SU-DHL-6 (cell line): ENCODE results near the gene MXRA5.

Experiments
- H2AFZ ChIP-seq: fragments of 200-600 bp; sonication (generic); 2 replicates; pipeline ENCODE4 v1.6.1; 2014; ENCODE audit warnings: low read depth, mild to moderate bottlenecking, moderate library complexity, mixed read lengths, antibody characterized with exemption, low read length; ENCODE audit not compliant: severe bottlenecking
- H3F3A ChIP-seq: fragments of 200-600 bp; shearing (Covaris generic); 2 replicates; pipeline ENCODE4 v1.6.0; 2016; ENCODE audit warnings: antibody characterized with exemption, mild to moderate bottlenecking; ENCODE audit not compliant: insufficient read depth
- H3K27ac ChIP-seq: fragments of 200-600 bp; sonication (generic); 2 replicates; pipeline ENCODE4 v1.5.1; 2016; ENCODE audit warnings: low read depth, mild to moderate bottlenecking, low read length, moderate library complexity, mixed read lengths
- H3K27me3 ChIP-seq: fragments of 200-600 bp; sonication (generic), shearing (Covaris generic); 2 replicates; pipeline ENCODE4 v1.6.0; 2014; ENCODE audit warnings: mild to moderate bottlenecking, low read length
- H3K36me3 ChIP-seq: fragments of 200-600 bp; sonication (generic); 2 replicates; pipeline ENCODE4 v1.6.1; 2014; ENCODE audit warnings: mild to moderate bottlenecking, low read length, mixed read lengths
- H3K4me2 ChIP-seq: fragments of 300-600, 200-600 bp; shearing (Covaris generic), sonication (generic); 2 replicates; pipeline ENCODE4 v1.6.0; 2014; ENCODE audit warnings: low read length, low read depth, mild to moderate bottlenecking; ENCODE audit not compliant: poor library complexity, severe bottlenecking
- H3K4me3 ChIP-seq: fragments of 200-600 bp; sonication (generic); 2 replicates; pipeline ENCODE4 v1.5.1; 2014; ENCODE audit warnings: antibody characterized with exemption, low read length, mild to moderate bottlenecking, mixed read lengths; ENCODE audit not compliant: insufficient read depth, poor library complexity, severe bottlenecking
- H3K79me2 ChIP-seq: fragments of 200-600 bp; sonication (generic); 2 replicates; pipeline ENCODE4 v1.6.1; 2014; ENCODE audit warnings: mild to moderate bottlenecking, low read length, moderate library complexity; ENCODE audit not compliant: insufficient read depth
- H3K9ac ChIP-seq: fragments of 200-600 bp; sonication (generic); 2 replicates; pipeline ENCODE4 v1.7.0; 2014; ENCODE audit warnings: mild to moderate bottlenecking, low read length
- H3K9me2 ChIP-seq: fragments of 200-600 bp; sonication (generic); replicated peaks from 2 replicates; pipeline ENCODE4 v1.6.1; 2014; ENCODE audit warnings: low read length; ENCODE audit not compliant: insufficient read depth
- H3K9me3 ChIP-seq: fragments of 200-600 bp; sonication (generic); 2 replicates; pipeline ENCODE4 v1.6.1; 2014; ENCODE audit warnings: low read length, mixed read lengths; ENCODE audit not compliant: insufficient read depth
- H4K20me1 ChIP-seq: fragments of 200-600 bp; sonication (generic); 2 replicates; pipeline ENCODE4 v1.6.1; 2014; ENCODE audit warnings: low read depth, mild to moderate bottlenecking, antibody characterized with exemption, low read length, moderate library complexity, mixed read lengths
- EZH2phosphoT487 ChIP-seq: fragments of 200-600 bp; sonication (generic), shearing (Covaris generic); conservative IDR thresholded peaks from 2 replicates; pipeline ENCODE4 v1.6.1; 2018; ENCODE audit warnings: mild to moderate bottlenecking, antibody characterized with exemption, low read length, moderate library complexity, mixed read lengths
- TF ChIP-seq, protein P1 (sequence below): fragments of 200-600 bp; sonication (generic); IDR thresholded peaks from one replicate; pipeline ENCODE4 v1.5.1; 2017; ENCODE audit warnings: antibody characterized with exemption, mild to moderate bottlenecking, low read length, moderate library complexity; ENCODE audit not compliant: insufficient read depth, poor library complexity, severe bottlenecking

The MXRA5 gene, protein sequence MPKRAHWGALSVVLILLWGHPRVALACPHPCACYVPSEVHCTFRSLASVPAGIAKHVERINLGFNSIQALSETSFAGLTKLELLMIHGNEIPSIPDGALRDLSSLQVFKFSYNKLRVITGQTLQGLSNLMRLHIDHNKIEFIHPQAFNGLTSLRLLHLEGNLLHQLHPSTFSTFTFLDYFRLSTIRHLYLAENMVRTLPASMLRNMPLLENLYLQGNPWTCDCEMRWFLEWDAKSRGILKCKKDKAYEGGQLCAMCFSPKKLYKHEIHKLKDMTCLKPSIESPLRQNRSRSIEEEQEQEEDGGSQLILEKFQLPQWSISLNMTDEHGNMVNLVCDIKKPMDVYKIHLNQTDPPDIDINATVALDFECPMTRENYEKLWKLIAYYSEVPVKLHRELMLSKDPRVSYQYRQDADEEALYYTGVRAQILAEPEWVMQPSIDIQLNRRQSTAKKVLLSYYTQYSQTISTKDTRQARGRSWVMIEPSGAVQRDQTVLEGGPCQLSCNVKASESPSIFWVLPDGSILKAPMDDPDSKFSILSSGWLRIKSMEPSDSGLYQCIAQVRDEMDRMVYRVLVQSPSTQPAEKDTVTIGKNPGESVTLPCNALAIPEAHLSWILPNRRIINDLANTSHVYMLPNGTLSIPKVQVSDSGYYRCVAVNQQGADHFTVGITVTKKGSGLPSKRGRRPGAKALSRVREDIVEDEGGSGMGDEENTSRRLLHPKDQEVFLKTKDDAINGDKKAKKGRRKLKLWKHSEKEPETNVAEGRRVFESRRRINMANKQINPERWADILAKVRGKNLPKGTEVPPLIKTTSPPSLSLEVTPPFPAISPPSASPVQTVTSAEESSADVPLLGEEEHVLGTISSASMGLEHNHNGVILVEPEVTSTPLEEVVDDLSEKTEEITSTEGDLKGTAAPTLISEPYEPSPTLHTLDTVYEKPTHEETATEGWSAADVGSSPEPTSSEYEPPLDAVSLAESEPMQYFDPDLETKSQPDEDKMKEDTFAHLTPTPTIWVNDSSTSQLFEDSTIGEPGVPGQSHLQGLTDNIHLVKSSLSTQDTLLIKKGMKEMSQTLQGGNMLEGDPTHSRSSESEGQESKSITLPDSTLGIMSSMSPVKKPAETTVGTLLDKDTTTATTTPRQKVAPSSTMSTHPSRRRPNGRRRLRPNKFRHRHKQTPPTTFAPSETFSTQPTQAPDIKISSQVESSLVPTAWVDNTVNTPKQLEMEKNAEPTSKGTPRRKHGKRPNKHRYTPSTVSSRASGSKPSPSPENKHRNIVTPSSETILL (N-terminal part only)

DNA sequence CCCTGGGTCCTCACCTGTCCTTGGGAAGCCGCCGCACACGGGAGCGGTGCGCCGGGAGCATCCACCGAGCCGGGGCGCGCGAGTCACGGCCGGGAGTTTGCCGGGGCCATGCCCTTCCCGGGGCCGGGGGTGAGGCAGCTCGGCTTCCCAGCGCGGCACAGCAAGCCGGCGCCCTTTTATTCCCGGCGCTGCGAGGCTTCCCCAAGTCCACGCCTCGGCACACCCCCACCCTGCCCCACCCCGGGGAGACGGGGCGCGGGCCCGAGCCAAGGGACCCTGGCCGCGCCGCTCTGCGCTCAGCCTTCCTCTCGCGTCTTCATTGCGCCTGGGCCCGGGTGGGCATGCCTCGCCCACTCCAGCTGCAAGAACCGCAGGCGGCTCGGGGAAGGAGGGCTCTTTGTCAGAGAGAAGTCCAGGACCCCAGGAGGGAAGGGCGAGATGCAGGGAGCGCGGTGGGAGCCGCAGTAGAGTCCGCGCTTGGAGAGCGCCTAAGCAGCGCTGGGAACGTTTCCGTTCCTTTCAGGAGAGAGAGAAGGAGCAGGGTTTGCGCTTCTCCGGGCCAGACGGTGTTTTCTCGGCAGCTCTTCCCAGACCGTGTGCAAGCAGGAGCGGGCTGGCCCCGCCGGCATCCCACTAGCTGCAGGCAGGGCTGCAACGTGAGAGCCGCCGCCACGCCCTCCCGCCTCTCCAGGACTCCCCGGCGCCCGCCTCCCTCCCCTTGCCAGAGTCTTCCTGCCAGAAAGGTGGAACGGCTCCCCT, at the start of gene MXRA5:
Gene MXRA5 (minus strand): TSS at position 152 of the 759 bp plus-strand sequence. CDS start 2,819 bp downstream, outside the sequence.
- Histone ChIP-seq H3K4me2 (no peak within 1 kb of the TSS), H3K9me2 (no peaks in the 10 kb centered on the region), H2AFZ (no peak within 1 kb of the TSS), H3K9ac (no peak within 1 kb of the TSS), H3F3A (no peaks in the 10 kb centered on the region), H4K20me1 (no peaks in the 10 kb centered on the region), H3K4me3 (no peak within 1 kb of the TSS), H3K36me3 (no peaks in the 10 kb centered on the region), H3K79me2 (no peaks in the 10 kb centered on the region), H3K27ac (no peak within 1 kb of the TSS), H3K27me3 (no peaks in the 10 kb centered on the region), H3K9me3 (no peaks in the 10 kb centered on the region)
- TF ChIP-seq, protein P1, sequence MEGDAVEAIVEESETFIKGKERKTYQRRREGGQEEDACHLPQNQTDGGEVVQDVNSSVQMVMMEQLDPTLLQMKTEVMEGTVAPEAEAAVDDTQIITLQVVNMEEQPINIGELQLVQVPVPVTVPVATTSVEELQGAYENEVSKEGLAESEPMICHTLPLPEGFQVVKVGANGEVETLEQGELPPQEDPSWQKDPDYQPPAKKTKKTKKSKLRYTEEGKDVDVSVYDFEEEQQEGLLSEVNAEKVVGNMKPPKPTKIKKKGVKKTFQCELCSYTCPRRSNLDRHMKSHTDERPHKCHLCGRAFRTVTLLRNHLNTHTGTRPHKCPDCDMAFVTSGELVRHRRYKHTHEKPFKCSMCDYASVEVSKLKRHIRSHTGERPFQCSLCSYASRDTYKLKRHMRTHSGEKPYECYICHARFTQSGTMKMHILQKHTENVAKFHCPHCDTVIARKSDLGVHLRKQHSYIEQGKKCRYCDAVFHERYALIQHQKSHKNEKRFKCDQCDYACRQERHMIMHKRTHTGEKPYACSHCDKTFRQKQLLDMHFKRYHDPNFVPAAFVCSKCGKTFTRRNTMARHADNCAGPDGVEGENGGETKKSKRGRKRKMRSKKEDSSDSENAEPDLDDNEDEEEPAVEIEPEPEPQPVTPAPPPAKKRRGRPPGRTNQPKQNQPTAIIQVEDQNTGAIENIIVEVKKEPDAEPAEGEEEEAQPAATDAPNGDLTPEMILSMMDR: no peak

DNA sequence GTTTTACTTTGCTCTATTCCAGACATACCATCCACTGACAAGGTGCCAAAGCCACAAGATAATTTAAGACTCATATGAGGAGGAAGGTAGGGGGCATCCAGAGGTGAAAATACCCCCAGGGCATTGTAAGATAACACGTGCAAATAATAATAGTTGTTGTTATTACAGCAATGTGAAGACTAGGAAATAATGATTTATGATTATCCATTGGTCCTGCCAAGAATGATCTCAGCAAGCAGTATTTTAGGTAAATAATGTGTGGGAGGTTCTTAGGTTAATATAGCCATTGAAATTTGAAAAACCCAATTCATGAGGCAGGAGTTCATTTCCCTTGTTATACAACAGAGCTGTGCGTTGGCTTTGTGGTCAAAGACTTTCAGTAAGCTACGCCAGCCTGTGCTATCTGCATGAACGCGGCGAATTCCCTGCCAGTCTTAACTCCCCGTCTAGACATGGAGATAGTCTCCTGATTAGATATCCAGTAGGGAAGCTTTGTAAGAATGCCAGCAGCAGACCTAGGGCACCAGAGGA, 47.2 kb upstream of the MXRA5 start:
- Histone ChIP-seq H4K20me1 (no peaks in the 10 kb centered on the region), H3K9me2 (no peaks in the 10 kb centered on the region), H3K9ac (no peak overlapping the region), H3K27ac (no peak overlapping the region), H3K4me2 (no peak overlapping the region), H3K36me3 (no peaks in the 10 kb centered on the region), H3K27me3 (no peaks in the 10 kb centered on the region), H3K79me2 (no peaks in the 10 kb centered on the region), H2AFZ (no peak overlapping the region), H3K4me3 (no peak overlapping the region), H3K9me3 (no peaks in the 10 kb centered on the region), H3F3A (no peaks in the 10 kb centered on the region)
- TF ChIP-seq EZH2phosphoT487: no peak
- TF ChIP-seq, protein P1: no peak

DNA sequence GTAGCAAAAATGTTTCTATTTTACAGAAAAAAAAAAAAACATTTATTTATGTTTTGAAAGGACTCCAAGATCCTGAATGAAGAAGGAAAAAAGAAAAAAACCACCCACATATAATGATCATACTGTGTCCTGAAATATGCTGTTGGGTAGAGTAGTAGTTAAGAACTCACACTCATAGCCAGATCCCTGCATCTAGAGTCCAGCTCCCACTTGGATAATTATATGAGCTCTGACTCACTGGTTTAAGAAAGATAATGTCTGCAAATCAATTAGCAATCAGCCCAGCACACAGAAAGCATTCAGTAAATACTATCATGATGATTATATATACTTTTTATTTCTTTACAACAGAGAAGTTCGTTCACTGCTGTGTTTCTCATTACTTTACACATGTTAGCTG, 46.7 kb upstream of the MXRA5 start:
- no peak overlapping the region for H3K4me3 ChIP-seq
- H3K9me2 ChIP-seq: no peaks in the 10 kb centered on the region
- H3K79me2 ChIP-seq: no peaks in the 10 kb centered on the region
- no peak overlapping the region for H3K9ac ChIP-seq
- no peak overlapping the region for H3K4me2 ChIP-seq
- no peaks in the 10 kb centered on the region for H3K9me3 ChIP-seq
- no peaks in the 10 kb centered on the region for H4K20me1 ChIP-seq
- H3F3A ChIP-seq: no peaks in the 10 kb centered on the region
- no peaks in the 10 kb centered on the region for H3K36me3 ChIP-seq
- TF ChIP-seq, protein P1: no peak
- TF ChIP-seq EZH2phosphoT487: no peak
- H3K27ac ChIP-seq: no peak overlapping the region
- no peaks in the 10 kb centered on the region for H3K27me3 ChIP-seq
- H2AFZ ChIP-seq: no peak overlapping the region
